GM12801 (cell line): ENCODE data around the gene RIPPLY3.

Source experiments
- CTCF ChIP-seq: IDR thresholded peaks from one replicate; pipeline ENCODE4 v1.5.1; 2011; ENCODE audit warnings: control low read depth; ENCODE audit not compliant: insufficient read length; ENCODE audit errors: extremely low read depth

The RIPPLY3 gene

DNA sequence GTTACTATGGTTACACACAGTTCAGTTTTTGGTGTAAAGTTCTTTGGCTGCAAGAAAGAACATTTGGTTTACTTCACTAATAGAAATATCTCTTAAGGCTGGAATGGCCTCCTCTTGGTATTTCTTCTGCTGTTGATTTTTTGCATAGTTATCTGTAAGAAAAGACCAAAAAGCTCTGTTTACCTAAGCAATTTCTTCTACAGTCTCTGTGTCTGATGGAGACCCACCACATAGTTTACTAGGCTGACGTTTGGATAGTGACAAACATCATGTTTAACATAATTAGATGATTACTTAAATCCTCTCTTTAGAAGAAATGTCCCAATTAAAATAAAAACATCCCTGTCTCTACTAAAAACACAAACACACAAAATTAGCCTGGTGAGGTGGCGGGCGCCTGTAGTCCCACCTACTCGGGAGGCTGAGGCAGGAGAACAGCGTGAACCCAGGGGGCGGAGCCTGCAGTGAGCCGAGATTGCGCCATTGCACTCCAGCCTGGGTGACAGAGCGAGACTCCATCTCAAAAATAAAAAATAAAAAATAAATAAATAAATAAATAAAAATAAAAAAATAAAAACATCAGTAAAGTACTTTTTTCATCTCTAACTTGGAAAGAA is 59.2 kb downstream of the RIPPLY3 start:
- TF ChIP-seq CTCF = no peak
